Fibroblast of skin of right biceps (primary cell): ENCODE results near the gene PDGFRB.
A peak's percentile ranks its signal among the peaks of the same experiment; 100 is the strongest.
"Not testable (repeated sequence)": the region's sequence is repeated elsewhere in the genome, so short reads cannot be mapped to it uniquely, and the experiment has no call there.

Source experiments
- DNase-seq: peaks from one replicate; pipeline ENCODE4 v3.0.0-alpha.2; 2013

PDGFRB gene

DNA sequence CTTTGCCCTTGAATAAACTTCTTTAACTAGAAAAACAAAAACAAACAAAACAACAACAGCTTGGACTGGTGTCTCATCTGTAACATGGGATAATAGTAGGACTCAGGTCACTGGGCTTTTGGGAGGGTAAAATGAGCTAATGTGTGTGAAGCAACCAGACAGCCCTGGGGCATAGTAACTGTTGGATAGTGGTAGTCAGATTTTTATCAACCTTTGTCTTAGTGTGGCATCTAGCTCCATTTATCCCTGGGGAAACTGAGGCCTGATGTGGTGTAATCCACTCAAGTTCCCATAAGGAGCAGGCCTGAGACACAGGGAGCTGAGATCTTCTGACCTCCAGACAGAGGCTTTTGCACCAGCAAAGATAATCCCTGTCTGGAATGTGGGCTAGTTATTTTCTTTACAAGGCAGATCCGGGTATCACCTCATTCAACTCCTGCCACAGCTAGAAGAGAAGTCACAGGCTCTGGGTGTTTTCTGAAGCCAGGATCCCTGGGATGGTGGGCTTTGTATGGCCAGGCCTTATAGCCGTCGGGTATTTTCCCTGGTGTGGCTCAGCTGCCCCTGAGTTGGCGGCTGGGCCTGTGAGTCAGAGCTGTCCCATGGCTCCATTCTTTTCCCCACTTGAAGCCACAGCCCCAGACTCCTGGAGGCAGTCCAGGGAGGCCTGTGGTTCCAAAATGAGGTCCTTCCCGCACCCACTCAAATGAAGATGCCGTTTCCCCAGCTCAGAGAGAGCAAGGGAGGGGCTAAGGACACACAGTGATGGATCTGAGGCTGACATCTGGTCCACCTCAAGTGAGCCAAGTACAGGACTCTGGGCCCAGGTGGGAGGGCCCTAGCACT is 43.2 kb downstream of the PDGFRB start:
- peak; percentile 90 for DNase-seq

DNA sequence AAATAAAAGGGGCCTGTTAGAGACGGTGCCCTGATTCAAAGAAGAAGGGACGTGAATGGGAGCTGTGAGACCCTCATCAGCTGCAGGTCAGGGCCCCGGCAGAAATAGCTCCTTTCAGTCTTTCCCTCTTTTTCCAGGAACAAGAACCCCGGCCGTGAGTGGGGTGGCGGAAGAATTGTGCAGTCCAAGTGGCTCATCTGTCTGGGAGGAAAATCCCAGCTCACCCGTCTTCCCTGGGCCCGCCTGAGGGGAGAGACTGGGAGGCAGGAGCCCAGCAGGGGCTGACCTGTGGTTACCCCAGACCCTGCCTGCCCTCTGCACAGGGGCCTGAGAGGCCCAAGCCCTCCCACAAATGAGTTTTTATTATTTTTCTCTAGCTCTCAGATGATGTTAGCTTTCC is 44.5 kb downstream of the PDGFRB start:
- no peak for DNase-seq

DNA sequence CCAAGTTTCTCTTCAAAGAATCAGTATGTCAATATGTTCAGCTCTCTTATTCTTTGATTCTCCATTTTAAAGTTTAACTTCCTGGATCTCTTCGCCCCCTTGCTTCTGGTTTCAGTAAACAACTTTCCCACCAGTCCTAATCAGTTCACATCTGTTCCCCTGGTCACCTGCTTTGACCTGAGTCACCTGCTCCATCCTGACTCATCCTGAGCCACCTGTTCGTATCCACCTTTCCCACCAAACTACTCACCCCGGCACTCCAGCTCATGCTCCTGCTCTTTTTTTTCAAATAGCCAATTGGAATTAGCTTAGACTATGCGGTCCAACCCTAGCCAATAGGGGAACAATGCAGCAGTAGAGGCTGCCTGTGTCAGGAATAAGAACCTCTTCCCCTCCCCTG is 45.7 kb downstream of the PDGFRB start:
- DNase-seq, result no peak

DNA sequence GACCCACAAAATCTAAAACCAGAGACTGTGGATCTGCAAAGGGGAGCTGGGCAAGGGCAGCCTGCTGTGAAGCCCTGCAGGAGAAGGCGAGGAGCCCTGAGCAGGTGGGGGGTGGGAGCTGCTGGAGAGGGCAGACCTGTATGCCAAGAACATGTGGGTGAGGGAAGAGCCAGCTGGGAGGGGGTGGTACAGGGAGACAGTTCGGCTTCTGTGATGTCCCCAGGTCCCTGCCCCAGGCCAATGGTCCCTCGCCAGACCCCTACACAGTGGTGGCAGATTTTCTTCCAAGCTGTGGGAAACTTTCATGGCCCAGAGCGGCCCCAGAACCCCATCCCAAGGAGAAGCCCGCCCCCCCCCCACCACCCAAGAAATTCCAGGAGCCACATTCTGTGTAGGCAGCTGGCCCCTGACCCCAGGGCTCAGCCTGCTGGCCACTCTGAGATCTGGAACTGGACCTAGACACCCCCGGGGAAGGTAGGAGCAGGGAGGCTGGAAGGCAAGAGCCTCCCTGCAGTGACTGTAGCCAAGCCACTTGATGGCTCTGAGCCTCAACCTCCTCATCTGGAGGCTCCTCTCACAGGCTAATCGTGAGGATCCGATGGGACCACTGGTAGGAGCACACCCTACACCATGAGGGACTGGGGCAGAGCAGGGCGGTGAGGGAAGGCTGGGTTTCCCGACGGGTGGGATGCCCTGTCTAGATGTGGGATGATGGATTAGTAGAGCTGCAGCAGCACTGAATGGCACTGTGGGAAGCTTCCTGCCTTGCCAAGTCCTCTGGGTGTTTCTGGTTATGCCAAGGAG is 46.7 kb downstream of the PDGFRB start:
- DNase-seq, result no peak

DNA sequence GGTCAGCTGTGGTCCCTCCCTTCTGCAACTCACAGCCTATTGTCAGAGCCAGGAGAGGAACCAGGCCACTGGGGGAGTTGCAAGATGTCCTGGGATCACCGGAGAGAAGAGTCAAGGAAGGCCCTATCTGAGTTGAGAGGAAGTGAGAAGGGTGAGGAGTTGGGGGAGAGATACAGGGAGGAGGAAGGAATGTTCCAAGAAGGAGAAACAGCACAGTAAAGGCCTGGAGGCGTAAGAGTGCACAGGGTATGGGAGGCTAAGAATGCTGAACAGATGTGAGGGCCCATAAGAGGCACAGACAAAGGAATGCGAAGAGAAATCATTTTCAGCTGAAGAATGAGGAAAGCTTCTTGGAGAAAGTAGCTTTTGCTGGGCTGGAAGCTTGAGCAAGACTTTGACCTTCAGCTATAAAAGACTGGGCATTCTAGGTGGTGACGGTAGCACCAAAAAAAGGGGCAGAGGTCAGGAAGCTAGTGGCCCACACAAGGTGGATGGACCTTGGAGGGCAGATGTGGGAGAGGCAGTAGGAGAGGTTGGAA is 47.7 kb downstream of the PDGFRB start:
- peak; percentile 44 for DNase-seq

DNA sequence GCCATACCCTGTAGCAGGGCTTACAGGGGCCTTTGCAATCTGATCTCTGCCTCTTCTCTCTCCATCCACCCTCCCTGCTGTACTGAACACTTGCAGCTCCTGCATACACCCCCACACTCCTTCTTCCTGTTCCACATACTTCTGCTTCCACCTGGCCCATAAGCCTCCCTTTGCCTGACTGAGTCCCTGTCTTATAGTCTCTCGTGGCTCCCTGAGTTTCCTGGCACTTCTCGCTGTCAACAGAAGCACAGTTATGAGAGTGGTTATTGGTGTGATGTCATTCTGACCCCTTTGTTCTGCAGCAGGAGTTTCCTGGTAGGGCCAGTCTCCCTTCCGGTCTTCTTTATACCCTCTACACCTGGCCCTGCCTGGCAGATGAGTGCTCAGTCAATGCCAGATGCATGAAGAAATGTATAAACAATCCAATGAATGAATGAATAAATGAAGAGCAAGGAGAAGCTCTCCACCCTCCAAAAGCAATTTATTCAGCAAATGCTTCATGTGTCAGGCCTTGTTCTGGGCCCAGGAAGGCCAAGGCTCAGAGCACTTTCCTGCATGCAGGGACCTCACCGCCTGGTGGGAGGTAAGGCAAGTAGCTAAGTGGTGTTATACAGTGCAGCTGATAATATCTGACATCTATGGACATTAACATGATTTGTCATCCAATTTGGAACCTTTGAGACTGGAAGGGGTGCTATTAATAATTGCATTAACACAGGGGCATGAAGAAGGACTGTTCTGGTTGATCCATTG is 48.8 kb downstream of the PDGFRB start:
- no peak for DNase-seq

DNA sequence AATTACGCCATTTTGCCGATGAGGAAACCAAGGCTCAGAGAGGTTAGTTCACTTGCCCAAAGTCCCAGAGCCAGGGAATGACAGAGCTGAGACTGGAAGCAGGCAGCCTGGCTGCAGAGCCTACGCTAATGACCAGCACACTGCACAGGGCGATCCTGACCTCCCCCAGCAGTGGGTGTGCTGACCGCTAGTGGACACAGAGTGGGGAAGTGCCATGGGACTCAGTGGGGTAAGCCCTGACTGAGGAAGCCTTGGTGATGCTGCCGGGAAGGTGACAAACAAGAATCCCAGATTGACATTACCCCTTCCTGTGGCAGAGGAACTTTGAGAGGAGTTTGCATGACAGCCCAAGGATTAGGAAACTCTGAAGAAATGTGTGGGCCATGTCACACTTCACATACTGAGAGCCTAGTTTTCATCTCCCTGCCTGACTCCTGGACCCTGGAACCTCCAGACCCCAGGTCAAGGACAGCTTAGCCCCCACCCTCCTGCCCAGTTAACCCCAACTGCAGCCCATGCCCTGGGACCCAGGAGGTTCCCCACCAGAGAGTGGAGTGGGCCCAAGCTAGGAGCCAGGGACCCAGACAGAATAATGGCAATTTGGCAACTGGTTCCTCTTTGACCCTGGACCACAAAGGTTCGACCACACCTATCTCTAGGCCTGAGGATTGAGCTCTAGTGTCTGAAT is 49.6 kb downstream of the PDGFRB start:
- no peak for DNase-seq

DNA sequence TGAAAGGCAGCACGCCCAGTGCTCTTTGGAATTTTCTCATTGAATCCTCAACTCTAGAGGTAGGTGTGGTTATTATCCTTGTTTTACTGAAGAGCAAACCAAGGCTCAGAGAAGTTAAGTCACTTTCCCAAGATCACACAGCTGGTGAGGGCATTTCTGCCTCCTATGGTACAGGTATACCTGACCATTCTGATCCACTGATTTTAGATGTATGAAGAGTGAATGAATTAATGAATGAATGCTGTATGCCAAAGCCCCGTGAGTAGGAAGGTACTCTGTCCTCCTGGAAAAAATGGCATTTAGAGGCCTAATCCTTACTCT is 51.1 kb downstream of the PDGFRB start:
- DNase-seq, result no peak

DNA sequence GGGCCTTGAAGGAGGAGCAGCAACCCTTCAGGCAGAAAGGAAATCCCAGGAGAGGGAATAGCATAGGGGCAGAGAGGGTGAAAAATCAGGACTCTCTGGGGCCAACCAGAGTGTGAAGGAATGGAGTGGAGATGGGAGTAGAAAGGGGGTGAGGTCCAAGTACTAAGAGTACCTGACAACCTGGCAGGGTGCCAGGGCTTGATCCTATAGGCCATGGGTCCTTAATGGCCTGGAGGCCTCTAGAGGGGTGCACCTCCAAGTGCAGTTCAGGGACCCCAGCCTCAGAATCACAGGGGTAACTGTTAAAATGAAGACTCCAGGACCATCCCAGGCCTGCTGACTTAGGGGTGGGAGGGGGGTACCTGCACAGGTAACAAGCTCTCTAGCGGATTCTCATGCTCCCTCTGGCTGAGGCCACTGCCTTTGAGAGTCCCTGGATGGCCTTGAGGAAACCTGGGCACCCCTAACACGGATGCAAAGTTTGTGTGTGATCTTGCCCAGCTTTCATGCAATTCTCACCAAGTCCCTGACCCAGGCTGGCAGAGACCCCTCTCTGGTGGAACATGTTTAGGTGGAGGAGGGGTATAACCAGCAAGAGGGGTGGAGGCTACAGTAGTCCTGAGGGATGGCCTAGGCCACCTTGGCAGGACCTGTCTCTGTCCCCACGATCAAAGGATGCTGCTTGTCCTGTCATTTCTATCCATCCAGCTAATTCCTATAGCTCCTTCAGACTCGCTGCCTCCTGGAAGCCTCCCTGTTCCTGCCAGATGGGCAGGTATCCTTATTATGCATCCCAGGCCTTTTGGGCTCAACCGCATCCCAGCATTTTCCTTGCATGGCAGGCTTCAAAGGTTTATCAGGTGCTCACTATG is 51.7 kb downstream of the PDGFRB start:
- no peak for DNase-seq

DNA sequence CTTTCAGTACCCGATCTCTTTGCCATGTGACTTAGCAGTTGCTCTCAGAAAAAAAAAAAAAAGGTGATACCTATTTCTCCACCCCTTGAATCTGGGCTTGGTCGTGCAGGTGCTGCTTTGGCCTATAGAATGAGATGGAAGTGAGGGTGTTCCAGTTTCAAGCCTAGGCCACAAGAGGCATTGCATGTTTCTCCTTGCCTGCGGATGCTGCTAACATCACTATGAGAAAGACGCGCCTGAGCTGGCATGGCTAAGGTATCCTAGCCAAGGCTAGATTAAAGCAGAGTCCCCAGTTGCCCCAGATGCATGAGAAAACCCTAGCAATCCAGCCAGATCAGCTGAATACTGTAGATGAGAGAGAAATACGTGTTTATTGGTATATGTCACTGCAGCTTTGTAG is 54.6 kb downstream of the PDGFRB start:
- no peak for DNase-seq

DNA sequence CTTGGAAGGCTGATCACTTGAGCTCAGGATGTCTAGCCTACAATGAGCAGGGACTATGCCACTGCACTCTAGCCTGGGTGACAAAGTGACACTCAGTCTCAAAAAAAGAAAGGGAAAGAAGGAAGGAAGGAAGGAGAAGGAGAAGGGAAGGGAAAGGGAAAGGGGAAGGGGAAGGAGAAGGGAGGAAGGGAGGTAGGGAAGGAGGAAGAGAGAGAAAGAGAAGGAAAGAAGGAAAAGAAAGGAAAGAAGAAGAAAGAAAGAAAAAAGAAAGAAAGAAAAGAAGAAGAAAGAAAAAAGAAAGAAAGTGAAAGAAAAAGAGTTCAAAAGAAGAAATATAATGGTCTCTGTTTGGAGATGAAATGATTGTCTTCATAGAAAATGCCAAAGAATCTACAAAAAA is 58.5 kb downstream of the PDGFRB start:
- DNase-seq, result no peak

DNA sequence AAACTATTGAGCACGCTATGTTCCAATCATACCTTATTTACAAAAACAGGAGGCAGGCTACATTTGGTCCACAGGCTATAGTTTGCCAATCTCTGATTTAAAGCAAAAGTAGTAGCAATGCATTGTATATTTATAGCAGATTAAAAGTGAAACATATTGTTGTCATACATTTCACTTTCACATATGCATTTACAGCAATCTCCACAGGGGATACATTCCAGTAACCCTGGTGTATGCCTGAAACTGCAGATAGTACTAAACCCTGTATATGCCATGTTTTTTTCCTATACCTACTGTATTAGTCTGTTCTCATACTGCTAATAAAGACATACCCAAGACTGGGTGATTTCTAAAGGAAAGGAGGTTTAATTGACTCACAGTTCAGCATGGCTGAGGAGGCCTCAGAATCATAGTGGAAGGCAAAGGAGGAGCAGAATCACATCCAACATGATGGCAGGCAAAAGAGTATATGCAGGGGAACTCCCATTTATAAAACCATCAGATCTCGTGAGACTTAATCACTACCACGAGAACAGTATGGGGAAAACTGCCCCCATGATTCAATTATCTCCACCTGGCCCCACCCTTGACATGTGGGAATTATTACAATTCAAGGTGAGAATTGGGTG is 63.4 kb downstream of the PDGFRB start:
- DNase-seq, result no peak

DNA sequence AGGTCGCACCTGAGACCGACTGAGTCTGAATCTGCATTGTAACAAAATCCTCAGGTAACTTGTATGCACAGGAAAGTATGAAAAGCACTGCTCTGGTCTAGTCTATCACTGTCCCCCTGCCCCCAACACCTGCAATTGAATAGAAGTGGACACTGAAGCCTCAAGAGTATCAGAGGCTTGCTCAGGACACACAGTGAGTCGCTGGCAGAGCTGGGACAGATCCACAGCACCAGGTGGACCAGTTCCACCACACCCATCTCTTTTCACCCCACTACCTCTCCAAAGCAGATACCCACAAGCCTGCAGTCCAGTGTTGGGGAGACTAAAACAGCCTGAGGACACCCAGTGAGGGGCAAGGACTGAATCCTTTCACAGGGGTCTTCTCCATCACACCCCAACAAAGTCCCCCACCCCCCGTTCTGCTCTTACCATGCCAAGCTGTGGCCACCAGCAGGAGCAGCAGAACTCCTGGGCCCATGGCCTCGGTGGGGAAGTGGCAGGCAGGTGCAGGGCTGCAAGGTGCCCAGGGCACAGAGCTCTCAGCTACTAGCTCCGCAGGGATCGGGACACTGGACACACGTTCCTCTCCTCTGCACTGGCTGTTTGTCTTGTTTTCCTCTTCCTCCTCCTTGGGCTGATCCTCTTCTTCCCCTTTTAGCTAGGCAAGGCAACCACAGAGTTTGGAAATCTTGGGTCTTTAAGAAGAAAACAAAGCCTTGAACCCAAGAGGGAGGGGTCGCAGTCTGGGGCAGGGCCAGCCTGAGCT is 69.5 kb downstream of the PDGFRB start, which contains the start of gene CSF1R:
Gene CSF1R, minus strand, starts transcription at position 605 of the 766 bp plus-strand sequence. Its CDS starts 127 bp downstream, at position 478.
- no peak for DNase-seq

DNA sequence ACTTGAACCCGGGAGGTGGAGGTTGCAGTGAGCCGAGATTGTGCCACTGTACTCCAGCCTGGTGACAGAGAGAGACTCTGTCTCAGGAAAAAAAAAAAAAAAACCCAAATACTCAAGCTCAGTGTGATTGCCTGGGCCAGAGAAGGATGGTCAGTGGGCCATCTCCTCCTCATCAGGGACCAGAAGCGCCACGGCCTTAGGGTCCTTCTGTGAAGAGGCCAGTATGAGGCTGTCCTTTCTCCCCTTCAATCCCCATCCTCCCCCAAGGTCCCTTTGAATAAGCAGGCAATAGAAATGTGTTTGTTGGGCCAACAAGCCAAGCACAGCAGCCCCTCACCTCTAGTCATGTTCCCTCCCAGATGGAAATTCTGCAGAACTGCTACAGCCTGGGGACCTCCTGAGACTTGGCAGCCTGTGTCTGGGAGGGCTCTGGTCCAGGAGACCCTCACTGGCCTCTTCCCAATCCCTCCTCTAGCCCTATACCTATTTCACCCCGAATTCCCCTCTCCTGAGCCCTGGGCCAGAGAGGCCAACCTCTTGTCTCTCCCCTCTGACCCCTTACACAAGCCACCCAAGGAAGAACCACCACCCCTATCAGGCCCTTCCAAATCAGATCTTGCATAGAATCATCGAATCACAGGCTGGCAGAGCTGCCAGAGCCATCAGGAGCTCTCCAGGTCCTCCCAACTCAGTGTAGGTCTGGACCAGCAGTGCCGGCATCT is 70.3 kb downstream of the PDGFRB start:
- no peak for DNase-seq

DNA sequence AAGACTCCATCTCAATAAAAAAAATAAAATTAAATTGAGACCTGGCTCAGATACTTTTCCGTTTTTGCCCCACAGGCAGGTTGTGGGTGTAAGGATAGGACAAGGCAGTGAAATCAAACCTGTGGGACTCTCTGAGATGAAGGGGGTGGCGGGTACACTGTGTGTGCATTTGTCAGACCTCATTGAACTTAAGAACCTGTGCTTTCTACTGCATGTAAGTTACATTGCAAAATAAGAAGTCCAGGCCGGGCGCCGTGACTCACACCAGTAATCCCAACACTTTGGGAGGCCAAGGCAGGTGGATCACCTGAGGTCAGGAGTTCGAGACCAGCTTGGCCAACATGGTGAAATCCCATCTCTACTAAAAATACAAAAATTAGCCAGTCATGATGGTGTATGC is 70.9 kb downstream of the PDGFRB start:
- not testable (repeated sequence) for DNase-seq

DNA sequence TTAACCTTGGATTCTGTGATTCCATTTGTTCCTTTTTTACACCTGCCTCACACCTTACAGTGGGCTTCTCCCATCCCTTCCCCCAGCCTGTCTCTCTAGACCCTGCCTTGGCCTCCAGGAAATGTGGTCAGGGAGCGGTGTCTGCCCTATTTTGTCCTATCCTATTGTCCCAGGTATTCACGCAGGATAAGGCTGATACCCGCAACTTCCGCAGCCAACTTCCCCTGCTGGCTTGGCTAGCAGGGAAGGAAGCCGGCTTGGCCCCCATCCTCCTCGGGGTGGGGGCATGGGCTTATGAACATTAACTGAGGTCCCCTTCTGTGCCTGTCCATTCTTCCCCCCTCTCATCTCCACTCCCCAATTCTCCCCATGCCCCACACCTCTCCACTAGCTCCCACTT is 72.8 kb downstream of the PDGFRB start:
- no peak for DNase-seq

DNA sequence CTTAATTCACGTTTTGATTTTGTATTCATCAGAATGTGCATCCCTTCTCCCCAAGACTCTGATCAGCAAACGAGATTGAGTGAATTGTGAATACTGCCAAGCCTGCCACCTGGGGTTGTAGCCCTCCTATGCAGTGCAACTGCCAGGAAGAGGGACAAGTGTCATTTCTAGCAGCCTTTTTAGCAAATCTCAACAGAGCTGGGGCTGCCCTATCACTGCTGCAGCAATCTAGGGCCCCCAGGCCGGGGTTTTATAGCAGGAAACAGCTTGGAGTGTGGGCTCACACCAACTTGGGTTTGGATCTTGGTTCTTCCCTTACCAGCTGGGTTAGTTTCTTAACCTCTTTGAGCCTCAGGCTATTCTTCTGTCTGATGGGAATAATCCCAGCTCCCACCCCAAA is 73.3 kb downstream of the PDGFRB start:
- no peak for DNase-seq

DNA sequence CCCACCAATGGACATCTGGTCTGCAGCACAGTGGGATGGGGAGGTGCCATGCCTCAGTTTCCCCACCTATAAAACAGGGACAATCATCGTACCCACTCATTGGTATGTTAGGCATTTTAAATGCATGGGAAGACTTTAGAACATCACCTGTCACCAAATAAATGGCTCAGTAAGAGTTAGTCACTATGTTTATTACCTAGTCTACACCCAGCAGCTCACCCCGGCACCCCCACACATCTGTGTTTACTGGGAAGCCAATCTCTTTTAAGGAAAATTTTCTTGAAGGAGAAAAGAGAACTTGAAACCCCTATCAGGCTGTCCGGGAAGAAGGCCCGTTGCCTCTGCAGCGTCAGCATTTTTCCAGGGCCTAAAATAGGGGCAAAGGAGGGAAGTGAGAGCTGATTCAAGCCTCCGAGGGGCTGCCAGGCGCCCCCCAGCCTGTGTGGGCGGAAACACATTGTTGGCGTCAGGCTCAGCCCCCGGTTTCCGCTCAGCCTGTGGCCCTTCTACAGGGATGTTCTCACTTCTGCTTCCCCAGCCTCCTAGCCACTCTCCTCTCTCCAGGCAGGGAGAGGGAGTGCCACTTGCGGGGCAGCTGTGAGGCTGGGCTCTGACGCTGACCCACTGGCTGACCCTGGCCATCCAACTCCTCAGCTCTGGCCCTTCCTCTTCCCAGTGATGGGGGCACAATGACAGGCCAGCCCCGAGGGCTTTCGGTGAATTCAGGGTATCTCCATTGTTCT is 73.9 kb downstream of the PDGFRB start:
- DNase-seq, result peak; percentile 22
